Measurements from ENCODE around the gene KRTAP10-6.

The KRTAP10-6 gene

GRCh38 chr21:44583800-44584147 is 8.5 kb downstream of the KRTAP10-6 start:
- Histone ChIP-seq H3K14ac (ENCODE audit: low read length in 2 of 2) (no peak overlapping the region), H3K27me3 (ENCODE audit: control insufficient read depth in 1 of 2, insufficient read depth in 1 of 2, low read length in 2 of 2) (no peaks in the 10 kb centered on the region), H3K36me3 (ENCODE audit: control insufficient read depth in 1 of 2, insufficient read depth in 2 of 2, low read depth in 1 of 2, low read length in 2 of 2) (no peaks in the 10 kb centered on the region), H3K9me3 (ENCODE audit: control insufficient read depth, low read length) (peaks cover 20% of the 10 kb centered on the region), H3K4me3 (ENCODE audit: insufficient read depth in 1 of 2, low read depth in 1 of 2, low read length in 2 of 2) (no peak overlapping the region), H3K4ac (ENCODE audit: low read depth in 1 of 2, low read length in 2 of 2) (no peak overlapping the region), H3K23ac (ENCODE audit: low read length in 2 of 2) (no peak overlapping the region), H4K91ac (ENCODE audit: low read length) (no peak overlapping the region), H3K4me1 (ENCODE audit: control insufficient read depth, insufficient read depth, low read depth, low read length) (no peaks in the 10 kb centered on the region), H3K4me2 (ENCODE audit: low read length, poor library complexity, severe bottlenecking) (no peak overlapping the region), H2BK5ac (ENCODE audit: low read depth, low read length, poor library complexity, severe bottlenecking) (no peak overlapping the region), H2BK15ac (ENCODE audit: low read depth, poor library complexity, severe bottlenecking) (no peak overlapping the region), H2AFZ (ENCODE audit: low read depth, low read length) (no peak overlapping the region), H4K8ac (ENCODE audit: low read length) (no peak overlapping the region), H3K18ac (ENCODE audit: low read depth in 1 of 2, low read length in 2 of 2) (no peak overlapping the region), H3K9ac (ENCODE audit: low read length) (no peak overlapping the region), H2BK12ac (ENCODE audit: low read length in 2 of 2) (no peak overlapping the region), H2AK5ac (ENCODE audit: low read length, severe bottlenecking) (no peak overlapping the region), H3K79me1 (replicated peaks; ENCODE audit: low read length, poor library complexity, severe bottlenecking) (no peaks in the 10 kb centered on the region), H3K27ac (ENCODE audit: low read length, poor library complexity, severe bottlenecking) (no peak overlapping the region), H2BK120ac (ENCODE audit: low read depth, low read length) (no peak overlapping the region)
- WGBS = 80% methylated on average over 6 of the region's 6 CpGs
- no peak for DNase-seq

GRCh38 chr21:44583089-44583799 is 9.1 kb downstream of the KRTAP10-6 start:
- peaks cover 25% of the 10 kb centered on the region for H3K9me3 ChIP-seq (ENCODE audit: control insufficient read depth, low read length)

GRCh38 chr21:44582055-44582454 is 10.2 kb downstream of the KRTAP10-6 start:
- no peak overlapping the region for H3K18ac ChIP-seq (ENCODE audit: low read depth in 1 of 2, low read length in 2 of 2)
- no peak overlapping the region for H3K14ac ChIP-seq (ENCODE audit: low read length in 2 of 2)
- H2BK5ac ChIP-seq (ENCODE audit: low read depth, low read length, poor library complexity, severe bottlenecking) = no peak overlapping the region
- H4K91ac ChIP-seq (ENCODE audit: low read length) = no peak overlapping the region
- no peaks in the 10 kb centered on the region for H3K27me3 ChIP-seq (ENCODE audit: control insufficient read depth in 1 of 2, insufficient read depth in 1 of 2, low read length in 2 of 2)
- H2AFZ ChIP-seq (ENCODE audit: low read depth, low read length) = no peak overlapping the region
- peaks cover 32% of the 10 kb centered on the region for H3K9me3 ChIP-seq (ENCODE audit: control insufficient read depth, low read length)
- no peaks in the 10 kb centered on the region for H3K4me1 ChIP-seq (ENCODE audit: control insufficient read depth, insufficient read depth, low read depth, low read length)
- 81% methylated on average over 12 of the region's 15 CpGs for WGBS
- H4K8ac ChIP-seq (ENCODE audit: low read length) = no peak overlapping the region
- no peak overlapping the region for H3K27ac ChIP-seq (ENCODE audit: low read length, poor library complexity, severe bottlenecking)
- no peaks in the 10 kb centered on the region for H3K79me1 ChIP-seq (replicated peaks; ENCODE audit: low read length, poor library complexity, severe bottlenecking)
- DNase-seq = no peak
- H2AK5ac ChIP-seq (ENCODE audit: low read length, severe bottlenecking) = no peak overlapping the region
- no peak overlapping the region for H2BK12ac ChIP-seq (ENCODE audit: low read length in 2 of 2)
- no peak overlapping the region for H3K4me2 ChIP-seq (ENCODE audit: low read length, poor library complexity, severe bottlenecking)
- H2BK15ac ChIP-seq (ENCODE audit: low read depth, poor library complexity, severe bottlenecking) = no peak overlapping the region
- no peak overlapping the region for H3K4ac ChIP-seq (ENCODE audit: low read depth in 1 of 2, low read length in 2 of 2)
- no peak overlapping the region for H3K23ac ChIP-seq (ENCODE audit: low read length in 2 of 2)
- no peak overlapping the region for H3K9ac ChIP-seq (ENCODE audit: low read length)
- H3K36me3 ChIP-seq (ENCODE audit: control insufficient read depth in 1 of 2, insufficient read depth in 2 of 2, low read depth in 1 of 2, low read length in 2 of 2) = no peaks in the 10 kb centered on the region
- no peak overlapping the region for H2BK120ac ChIP-seq (ENCODE audit: low read depth, low read length)
- no peak overlapping the region for H3K4me3 ChIP-seq (ENCODE audit: insufficient read depth in 1 of 2, low read depth in 1 of 2, low read length in 2 of 2)

More at GRCh38 chr21:44583089-44583799, 9.1 kb downstream of the KRTAP10-6 start:
- DNase-seq = no peak
- H4K91ac ChIP-seq (ENCODE audit: low read length) = no peak overlapping the region
- H2AK5ac ChIP-seq (ENCODE audit: low read length, severe bottlenecking) = no peak overlapping the region
- no peak overlapping the region for H3K27ac ChIP-seq (ENCODE audit: low read length, poor library complexity, severe bottlenecking)
- 84% methylated on average over 10 of the region's 11 CpGs for WGBS
- no peaks in the 10 kb centered on the region for H3K27me3 ChIP-seq (ENCODE audit: control insufficient read depth in 1 of 2, insufficient read depth in 1 of 2, low read length in 2 of 2)
- H3K9ac ChIP-seq (ENCODE audit: low read length) = no peak overlapping the region
- no peak overlapping the region for H3K4me3 ChIP-seq (ENCODE audit: insufficient read depth in 1 of 2, low read depth in 1 of 2, low read length in 2 of 2)
- H3K79me1 ChIP-seq (replicated peaks; ENCODE audit: low read length, poor library complexity, severe bottlenecking) = no peaks in the 10 kb centered on the region
- H3K18ac ChIP-seq (ENCODE audit: low read depth in 1 of 2, low read length in 2 of 2) = no peak overlapping the region
- H3K23ac ChIP-seq (ENCODE audit: low read length in 2 of 2) = no peak overlapping the region
- no peaks in the 10 kb centered on the region for H3K36me3 ChIP-seq (ENCODE audit: control insufficient read depth in 1 of 2, insufficient read depth in 2 of 2, low read depth in 1 of 2, low read length in 2 of 2)
- H2BK5ac ChIP-seq (ENCODE audit: low read depth, low read length, poor library complexity, severe bottlenecking) = no peak overlapping the region
- no peaks in the 10 kb centered on the region for H3K4me1 ChIP-seq (ENCODE audit: control insufficient read depth, insufficient read depth, low read depth, low read length)
- H2BK12ac ChIP-seq (ENCODE audit: low read length in 2 of 2) = no peak overlapping the region
- no peak overlapping the region for H3K14ac ChIP-seq (ENCODE audit: low read length in 2 of 2)
- no peak overlapping the region for H2BK15ac ChIP-seq (ENCODE audit: low read depth, poor library complexity, severe bottlenecking)
- no peak overlapping the region for H3K4ac ChIP-seq (ENCODE audit: low read depth in 1 of 2, low read length in 2 of 2)
- no peak overlapping the region for H3K4me2 ChIP-seq (ENCODE audit: low read length, poor library complexity, severe bottlenecking)
- no peak overlapping the region for H2AFZ ChIP-seq (ENCODE audit: low read depth, low read length)
- no peak overlapping the region for H2BK120ac ChIP-seq (ENCODE audit: low read depth, low read length)
- no peak overlapping the region for H4K8ac ChIP-seq (ENCODE audit: low read length)

- no peak overlapping the region for H4K8ac ChIP-seq (ENCODE audit: low read length)
- no peak overlapping the region for H3K14ac ChIP-seq (ENCODE audit: low read length in 2 of 2)
- no peaks in the 10 kb centered on the region for H3K27me3 ChIP-seq (ENCODE audit: control insufficient read depth in 1 of 2, insufficient read depth in 1 of 2, low read length in 2 of 2)
- H2AFZ ChIP-seq (ENCODE audit: low read depth, low read length) = no peak overlapping the region
- no peak for DNase-seq
- H3K4me3 ChIP-seq (ENCODE audit: insufficient read depth in 1 of 2, low read depth in 1 of 2, low read length in 2 of 2) = no peak overlapping the region
- H3K9ac ChIP-seq (ENCODE audit: low read length) = no peak overlapping the region
- 64% methylated on average over 1 of the region's 3 CpGs for WGBS
- H3K36me3 ChIP-seq (ENCODE audit: control insufficient read depth in 1 of 2, insufficient read depth in 2 of 2, low read depth in 1 of 2, low read length in 2 of 2) = no peaks in the 10 kb centered on the region
- no peak overlapping the region for H2BK5ac ChIP-seq (ENCODE audit: low read depth, low read length, poor library complexity, severe bottlenecking)
- no peak overlapping the region for H3K4me2 ChIP-seq (ENCODE audit: low read length, poor library complexity, severe bottlenecking)
- H3K4ac ChIP-seq (ENCODE audit: low read depth in 1 of 2, low read length in 2 of 2) = no peak overlapping the region
- H3K18ac ChIP-seq (ENCODE audit: low read depth in 1 of 2, low read length in 2 of 2) = no peak overlapping the region
- no peaks in the 10 kb centered on the region for H3K4me1 ChIP-seq (ENCODE audit: control insufficient read depth, insufficient read depth, low read depth, low read length)
- no peaks in the 10 kb centered on the region for H3K79me1 ChIP-seq (replicated peaks; ENCODE audit: low read length, poor library complexity, severe bottlenecking)
- H2BK120ac ChIP-seq (ENCODE audit: low read depth, low read length) = no peak overlapping the region
- H3K9me3 ChIP-seq (ENCODE audit: control insufficient read depth, low read length) = peaks cover 38% of the 10 kb centered on the region
- no peak overlapping the region for H4K91ac ChIP-seq (ENCODE audit: low read length)
- no peak overlapping the region for H2BK15ac ChIP-seq (ENCODE audit: low read depth, poor library complexity, severe bottlenecking)
- H3K23ac ChIP-seq (ENCODE audit: low read length in 2 of 2) = no peak overlapping the region
- no peak overlapping the region for H2BK12ac ChIP-seq (ENCODE audit: low read length in 2 of 2)
- H3K27ac ChIP-seq (ENCODE audit: low read length, poor library complexity, severe bottlenecking) = no peak overlapping the region
- no peak overlapping the region for H2AK5ac ChIP-seq (ENCODE audit: low read length, severe bottlenecking)
Measured at GRCh38 chr21:44581158-44581557, 11.1 kb downstream of the KRTAP10-6 start.
